ENCODE data around the gene SNX15.
"Not testable (repeated sequence)": the region's sequence is repeated elsewhere in the genome, so short reads cannot be mapped to it uniquely, and the experiment has no call there.

SNX15 gene

GRCh38 chr11:65016705-65017104 lies 10.5 kb upstream of the SNX15 start:
- no peak for DNase-seq

GRCh38 chr11:65017937-65018336 lies 9.3 kb upstream of the SNX15 start:
- no peak for DNase-seq

- no peak for DNase-seq
Measured at GRCh38 chr11:65019824-65020223, 7.4 kb upstream of the SNX15 start.

GRCh38 chr11:65021003-65021402 lies 6.2 kb upstream of the SNX15 start:
- DNase-seq = no peak

- no peak for DNase-seq
Measured at GRCh38 chr11:65021509-65021908, 5.7 kb upstream of the SNX15 start.

- not testable (repeated sequence) for DNase-seq
Measured at GRCh38 chr11:65023502-65023901, 3.7 kb upstream of the SNX15 start.

- DNase-seq = peak in 1 of 6 experiments; percentile 10
Measured at GRCh38 chr11:65026810-65027209, 429 bp upstream of the SNX15 start.

- DNase-seq = no peak
Measured at GRCh38 chr11:65032216-65032615, 5.0 kb downstream of the SNX15 start.

GRCh38 chr11:65034423-65034822 lies 7.2 kb downstream of the SNX15 start:
- DNase-seq = no peak

GRCh38 chr11:65035579-65035978 lies 8.3 kb downstream of the SNX15 start:
- no peak for DNase-seq

- DNase-seq = no peak
Measured at GRCh38 chr11:65036931-65037330, 9.7 kb downstream of the SNX15 start.

GRCh38 chr11:65040520-65040846 lies 13.2 kb downstream of the SNX15 start:
- DNase-seq = no peak

GRCh38 chr11:65040847-65041622 lies 13.8 kb downstream of the SNX15 start, which contains the start of gene SAC3D1:
Gene SAC3D1, plus strand, starts transcription at chr11:65041210. Its CDS starts 83 bp downstream, at chr11:65041293.
- DNase-seq = peak; percentile 80 to 95 (median 90)

- DNase-seq = no peak
Measured at GRCh38 chr11:65042891-65043290, 15.7 kb downstream of the SNX15 start.

GRCh38 chr11:65043881-65044501 lies 16.8 kb downstream of the SNX15 start:
- no peak for DNase-seq

- no peak for DNase-seq
Measured at GRCh38 chr11:65045061-65045460, 17.8 kb downstream of the SNX15 start.

- DNase-seq = no peak
Measured at GRCh38 chr11:65045728-65046127, 18.5 kb downstream of the SNX15 start.

- peak in 5 of 6 experiments; percentile 11 to 23 (median 15) for DNase-seq
Measured at GRCh38 chr11:65047581-65048422, 20.6 kb downstream of the SNX15 start.

GRCh38 chr11:65051398-65051858 lies 24.2 kb downstream of the SNX15 start:
- DNase-seq = no peak

- peak in 5 of 6 experiments; percentile 5 to 46 (median 16) for DNase-seq
Measured at GRCh38 chr11:65053827-65054508, 26.7 kb downstream of the SNX15 start.

GRCh38 chr11:65055538-65055937 lies 28.3 kb downstream of the SNX15 start:
- no peak for DNase-seq

GRCh38 chr11:65056999-65057398 lies 29.8 kb downstream of the SNX15 start:
- no peak for DNase-seq

- no peak for DNase-seq
Measured at GRCh38 chr11:65057526-65057925, 30.3 kb downstream of the SNX15 start.

All from stimulated activated naive CD4-positive, alpha-beta T cell (primary cell).